HG03196 (cell line): ENCODE data around the gene ITPRID2.
"Not testable (repeated sequence)": the region's sequence is repeated elsewhere in the genome, so short reads cannot be mapped to it uniquely, and the experiment has no call there.

Experiments used
- ATAC-seq: cut with Tn5 transposase; IDR thresholded peaks from one replicate; pipeline ENCODE4 v1.9.1; 2021; ENCODE audit not compliant: unreplicated experiment

Gene ITPRID2

DNA sequence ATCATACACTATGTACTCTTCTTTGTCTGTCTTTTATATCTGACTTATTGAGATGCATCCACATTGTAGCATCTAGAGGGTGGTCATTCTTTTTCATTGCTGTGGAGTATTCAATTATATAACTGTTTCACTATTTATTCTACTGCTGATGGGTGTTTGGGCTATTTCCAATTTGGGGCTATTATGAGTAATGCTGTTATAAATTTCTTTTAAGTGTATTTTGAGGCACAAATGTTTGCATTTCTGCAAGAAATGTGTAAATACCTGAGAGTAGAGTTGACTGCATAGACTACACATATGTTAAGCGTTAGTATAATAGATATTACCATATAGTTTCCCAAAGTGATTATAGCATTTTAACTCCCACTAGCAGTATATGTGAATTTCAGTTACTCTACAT, 67.2 kb downstream of the ITPRID2 start:
- no peak for ATAC-seq

- no peak for ATAC-seq
Measured at GRCh38 chr2:181959508-181959907, 68.0 kb downstream of the ITPRID2 start.

DNA sequence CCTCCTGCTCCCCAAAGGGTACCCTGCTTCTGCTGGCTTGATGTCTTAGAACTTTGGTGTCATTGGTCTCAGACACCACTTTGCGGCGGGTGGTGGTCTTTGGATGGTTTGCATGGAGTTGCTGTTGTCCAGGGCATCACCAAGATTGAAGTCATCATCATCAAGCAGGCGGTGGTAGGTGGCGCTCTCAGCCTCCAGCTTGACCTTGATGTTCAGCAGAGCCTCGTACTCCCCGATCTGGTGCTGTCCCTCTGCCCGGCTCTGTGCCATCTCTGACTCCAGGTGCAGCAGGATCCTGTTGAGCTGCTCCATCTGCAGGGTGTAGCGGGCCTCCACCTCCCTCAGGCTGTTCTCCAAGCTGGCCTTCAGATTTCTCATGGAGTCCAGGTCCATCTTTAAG, 69.6 kb downstream of the ITPRID2 start:
- ATAC-seq, result not testable (repeated sequence)

GRCh38 chr2:181962142-181962541, 70.6 kb downstream of the ITPRID2 start:
- ATAC-seq, result no peak

GRCh38 chr2:181970160-181970794, 78.7 kb downstream of the ITPRID2 start:
- ATAC-seq, result no peak

DNA sequence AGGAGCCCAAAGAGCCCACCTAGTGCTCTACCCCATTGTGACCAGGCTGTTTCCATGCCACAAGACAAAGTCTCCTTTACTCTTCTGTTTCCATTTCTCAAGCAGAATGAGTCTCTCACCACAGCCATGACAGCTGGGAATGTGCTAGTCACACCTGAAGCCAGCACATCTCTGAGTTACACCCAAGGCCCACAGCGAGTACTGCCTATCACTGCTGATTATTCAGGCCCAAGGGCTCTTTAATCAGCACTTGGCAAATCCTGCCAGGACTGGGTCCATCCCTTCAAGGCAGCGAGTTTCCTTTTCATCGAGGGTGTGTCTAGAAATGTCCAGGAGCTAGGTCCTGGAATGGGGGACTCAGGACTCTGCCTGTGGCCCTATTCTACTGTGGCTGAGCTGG, 79.5 kb downstream of the ITPRID2 start:
- no peak for ATAC-seq

DNA sequence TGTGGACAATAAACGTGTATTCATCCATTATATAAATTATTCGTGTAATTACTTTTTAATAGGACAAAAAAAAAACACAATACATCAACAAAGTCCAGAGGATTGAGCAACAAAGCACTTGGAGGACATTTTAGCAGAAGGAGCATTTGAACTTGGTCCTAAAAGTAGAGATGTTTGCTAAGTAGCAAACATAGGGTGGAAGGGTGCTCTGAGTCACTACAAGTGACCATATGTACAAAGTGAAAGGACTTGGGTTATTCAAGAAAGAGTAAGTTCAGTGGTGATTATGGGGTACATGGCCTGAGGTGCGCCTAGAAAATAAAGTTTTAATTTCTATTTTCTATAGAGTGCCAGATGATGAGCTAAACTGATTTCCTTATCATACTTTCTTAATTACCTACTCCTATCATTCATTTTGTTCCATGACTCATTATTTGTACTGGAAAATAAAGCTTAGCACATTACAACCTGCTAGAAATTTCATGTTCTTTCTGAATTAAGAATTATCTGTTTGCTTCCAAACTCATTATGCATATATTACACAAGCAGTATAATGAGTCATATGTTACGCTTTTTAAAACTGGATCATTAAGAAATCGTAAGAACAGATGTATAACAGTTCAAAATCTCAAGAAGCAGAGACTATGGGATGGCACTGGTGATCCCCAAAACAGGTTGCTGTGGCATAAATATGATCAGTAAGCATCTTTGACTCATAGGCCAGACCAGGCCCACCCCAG, 81.1 kb downstream of the ITPRID2 start:
- no peak for ATAC-seq

DNA sequence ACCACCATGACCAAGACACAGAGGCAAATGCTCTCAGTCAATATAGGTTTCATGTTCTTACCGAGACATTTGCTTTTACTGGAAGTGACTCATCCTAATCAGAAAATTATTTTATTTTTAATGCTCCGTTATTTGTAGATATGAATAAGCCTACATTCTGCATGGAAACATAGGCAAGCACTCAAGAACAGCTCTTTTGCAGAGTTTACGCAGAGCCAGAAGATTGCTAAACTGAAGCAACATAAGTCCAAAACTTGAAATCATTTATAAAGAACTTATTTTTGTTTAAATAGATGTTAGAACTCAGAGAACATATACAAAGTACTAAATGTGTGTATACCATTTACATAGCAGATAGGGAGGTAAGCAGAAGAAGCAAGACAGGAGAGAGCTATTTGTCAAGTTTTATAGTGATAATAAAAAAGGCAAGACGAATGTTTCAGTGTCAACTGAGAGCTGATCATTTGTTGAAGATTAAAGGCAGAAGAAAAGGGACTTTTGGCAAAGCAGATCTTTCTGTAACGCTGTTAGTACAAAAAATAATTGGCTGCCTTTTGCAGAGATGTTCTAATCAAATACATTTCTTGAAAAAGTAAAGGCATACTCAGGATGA, 81.7 kb downstream of the ITPRID2 start:
- ATAC-seq, result no peak

GRCh38 chr2:181977661-181978350, 86.3 kb downstream of the ITPRID2 start:
- ATAC-seq, result no peak

- ATAC-seq, result no peak
Measured at GRCh38 chr2:181978351-181979150, 87.0 kb downstream of the ITPRID2 start.
